Measurements from ENCODE around the gene CFAP74. TPM values are rescaled to one million over a fixed set of nuclear protein-coding genes. Genes with fewer than 3 reads are reported as not detected.
A peak's percentile ranks its signal among the peaks of the same experiment; 100 is the strongest.

Gene CFAP74
- total RNA-seq, 1 experiment from 2014 or later, result not detected

- Mint-ChIP-seq H3K36me3 (ENCODE audit: insufficient read depth, unreplicated experiment) (peaks cover 6% of the 10 kb centered on the region), H3K27me3 (ENCODE audit: insufficient read depth, unreplicated experiment) (peaks cover 3% of the 10 kb centered on the region), H3K27ac (ENCODE audit: low read depth, unreplicated experiment) (no peak overlapping the region), H3K4me3 (ENCODE audit: unreplicated experiment) (no peak overlapping the region), H3K4me1 (ENCODE audit: insufficient read depth, unreplicated experiment) (peaks cover 5% of the 10 kb centered on the region), H3K9me3 (ENCODE audit: unreplicated experiment) (no peaks in the 10 kb centered on the region)
- no TSS peak for BruUV-seq (replicated peaks)
- ChIA-PET CTCF (interaction anchor here (1.0 kb wide), 1 partner anchor 34 kb away, joined by 3 read pairs; no protein-coding TSS in a partner anchor), POLR2A (no interaction called here)
- no peak for DNase-seq (ENCODE audit: unreplicated experiment)
- TF ChIP-seq, protein P1, sequence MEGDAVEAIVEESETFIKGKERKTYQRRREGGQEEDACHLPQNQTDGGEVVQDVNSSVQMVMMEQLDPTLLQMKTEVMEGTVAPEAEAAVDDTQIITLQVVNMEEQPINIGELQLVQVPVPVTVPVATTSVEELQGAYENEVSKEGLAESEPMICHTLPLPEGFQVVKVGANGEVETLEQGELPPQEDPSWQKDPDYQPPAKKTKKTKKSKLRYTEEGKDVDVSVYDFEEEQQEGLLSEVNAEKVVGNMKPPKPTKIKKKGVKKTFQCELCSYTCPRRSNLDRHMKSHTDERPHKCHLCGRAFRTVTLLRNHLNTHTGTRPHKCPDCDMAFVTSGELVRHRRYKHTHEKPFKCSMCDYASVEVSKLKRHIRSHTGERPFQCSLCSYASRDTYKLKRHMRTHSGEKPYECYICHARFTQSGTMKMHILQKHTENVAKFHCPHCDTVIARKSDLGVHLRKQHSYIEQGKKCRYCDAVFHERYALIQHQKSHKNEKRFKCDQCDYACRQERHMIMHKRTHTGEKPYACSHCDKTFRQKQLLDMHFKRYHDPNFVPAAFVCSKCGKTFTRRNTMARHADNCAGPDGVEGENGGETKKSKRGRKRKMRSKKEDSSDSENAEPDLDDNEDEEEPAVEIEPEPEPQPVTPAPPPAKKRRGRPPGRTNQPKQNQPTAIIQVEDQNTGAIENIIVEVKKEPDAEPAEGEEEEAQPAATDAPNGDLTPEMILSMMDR (IDR thresholded peaks at IDR 0.05; ENCODE audit: unreplicated experiment), result no peak
- intact Hi-C loops (cut with micrococcal nuclease), result no loop called here
Observed at GRCh38 chr1:1994536-1994935, 9.1 kb downstream of the CFAP74 start.

DNA sequence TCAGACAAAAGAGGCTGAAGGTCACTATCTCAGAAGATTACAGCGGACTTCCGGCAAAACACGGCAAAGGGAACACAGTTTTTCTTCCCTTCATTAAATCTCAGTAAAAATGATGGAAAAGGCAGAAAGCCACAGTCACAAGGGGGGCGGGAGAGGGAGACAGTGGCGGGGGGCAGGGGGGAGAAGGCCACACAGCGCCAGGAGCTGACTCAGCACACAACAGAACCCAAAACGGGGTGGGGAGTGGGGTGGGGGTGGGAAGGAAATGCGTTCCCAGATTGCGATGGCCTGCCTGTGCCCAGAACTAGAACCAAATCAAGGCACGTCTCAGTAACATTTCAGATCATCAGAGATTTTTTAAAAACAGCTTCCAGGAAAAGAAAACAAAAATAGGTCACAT is 13.4 kb downstream of the CFAP74 start:
- ChIA-PET POLR2A (no interaction called here), CTCF (interaction anchor here (1.2 kb wide), 1 partner anchor 55 kb away, joined by 4 read pairs; no protein-coding TSS in a partner anchor)
- no TSS peak for BruUV-seq (replicated peaks)
- H3K27me3 Mint-ChIP-seq (ENCODE audit: insufficient read depth, unreplicated experiment), result peaks cover 19% of the 10 kb centered on the region
- no peaks in the 10 kb centered on the region for H3K9me3 Mint-ChIP-seq (ENCODE audit: unreplicated experiment)
- TF ChIP-seq, protein P1 (IDR thresholded peaks at IDR 0.05; ENCODE audit: unreplicated experiment), result no peak
- DNase-seq (ENCODE audit: unreplicated experiment), result no peak
- no peak overlapping the region for H3K4me3 Mint-ChIP-seq (ENCODE audit: unreplicated experiment)
- peaks cover 9% of the 10 kb centered on the region for H3K4me1 Mint-ChIP-seq (ENCODE audit: insufficient read depth, unreplicated experiment)
- no peaks in the 10 kb centered on the region for H3K36me3 Mint-ChIP-seq (ENCODE audit: insufficient read depth, unreplicated experiment)
- intact Hi-C loops (cut with micrococcal nuclease), result no loop called here
- no peak overlapping the region for H3K27ac Mint-ChIP-seq (ENCODE audit: low read depth, unreplicated experiment)

DNA sequence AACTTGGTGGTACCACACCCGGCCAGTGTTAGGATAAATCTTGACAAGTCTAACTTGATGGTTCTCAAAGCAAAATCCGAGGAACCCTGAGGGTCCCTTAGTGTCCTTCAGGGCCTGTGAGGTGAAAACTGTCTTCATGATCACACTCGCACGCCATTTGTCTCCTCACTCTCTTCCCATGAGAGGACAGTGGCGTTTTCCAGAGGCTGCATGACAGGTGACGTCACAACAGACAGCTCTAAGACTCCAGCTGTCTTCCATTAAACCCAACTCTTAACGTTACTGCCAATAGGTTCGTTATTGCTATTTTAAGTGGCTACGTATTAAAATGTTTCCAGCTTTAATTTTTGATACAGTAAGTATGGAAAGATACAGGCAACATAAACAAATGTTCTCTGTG is 13.8 kb downstream of the CFAP74 start:
- Mint-ChIP-seq H3K27me3 (ENCODE audit: insufficient read depth, unreplicated experiment) (peaks cover 19% of the 10 kb centered on the region), H3K9me3 (ENCODE audit: unreplicated experiment) (no peaks in the 10 kb centered on the region), H3K4me3 (ENCODE audit: unreplicated experiment) (no peak overlapping the region), H3K36me3 (ENCODE audit: insufficient read depth, unreplicated experiment) (no peaks in the 10 kb centered on the region), H3K27ac (ENCODE audit: low read depth, unreplicated experiment) (no peak overlapping the region), H3K4me1 (ENCODE audit: insufficient read depth, unreplicated experiment) (peaks cover 9% of the 10 kb centered on the region)
- POLR2A ChIA-PET, result no interaction called here
- BruUV-seq (replicated peaks), result no TSS peak
- no peak for DNase-seq (ENCODE audit: unreplicated experiment)
- intact Hi-C loops (cut with micrococcal nuclease), result no loop called here
- CTCF ChIA-PET, result interaction anchor here (1.2 kb wide), 1 partner anchor 55 kb away, joined by 4 read pairs; no protein-coding TSS in a partner anchor
- TF ChIP-seq, protein P1 (IDR thresholded peaks at IDR 0.05; ENCODE audit: unreplicated experiment), result no peak

- peaks cover 9% of the 10 kb centered on the region for H3K4me1 Mint-ChIP-seq (ENCODE audit: insufficient read depth, unreplicated experiment)
- ChIA-PET CTCF (interaction anchor here (2.8 kb wide), 1 partner anchor 56 kb away, joined by 13 read pairs; no protein-coding TSS in a partner anchor), POLR2A (no interaction called here)
- BruUV-seq (replicated peaks), result no TSS peak
- peaks cover 19% of the 10 kb centered on the region for H3K27me3 Mint-ChIP-seq (ENCODE audit: insufficient read depth, unreplicated experiment)
- intact Hi-C loops (cut with micrococcal nuclease), result no loop called here
- TF ChIP-seq, protein P1 (IDR thresholded peaks at IDR 0.05; ENCODE audit: unreplicated experiment), result no peak
- no peak overlapping the region for H3K27ac Mint-ChIP-seq (ENCODE audit: low read depth, unreplicated experiment)
- no peaks in the 10 kb centered on the region for H3K36me3 Mint-ChIP-seq (ENCODE audit: insufficient read depth, unreplicated experiment)
- H3K9me3 Mint-ChIP-seq (ENCODE audit: unreplicated experiment), result no peaks in the 10 kb centered on the region
- H3K4me3 Mint-ChIP-seq (ENCODE audit: unreplicated experiment), result no peak overlapping the region
- peak; percentile 56 for DNase-seq (ENCODE audit: unreplicated experiment)
Observed at GRCh38 chr1:1989102-1989542, 14.5 kb downstream of the CFAP74 start.

Measured in MCF 10A (cell line).